ENCODE results near the gene ARFRP1. TPM values are rescaled to one million over a fixed set of nuclear protein-coding genes. Genes with fewer than 3 reads are reported as not detected.
A peak's percentile ranks its signal among the peaks of the same experiment; 100 is the strongest.

Gene ARFRP1
- total RNA-seq, 1 donor from 2014 or later = 47.1 TPM

DNA sequence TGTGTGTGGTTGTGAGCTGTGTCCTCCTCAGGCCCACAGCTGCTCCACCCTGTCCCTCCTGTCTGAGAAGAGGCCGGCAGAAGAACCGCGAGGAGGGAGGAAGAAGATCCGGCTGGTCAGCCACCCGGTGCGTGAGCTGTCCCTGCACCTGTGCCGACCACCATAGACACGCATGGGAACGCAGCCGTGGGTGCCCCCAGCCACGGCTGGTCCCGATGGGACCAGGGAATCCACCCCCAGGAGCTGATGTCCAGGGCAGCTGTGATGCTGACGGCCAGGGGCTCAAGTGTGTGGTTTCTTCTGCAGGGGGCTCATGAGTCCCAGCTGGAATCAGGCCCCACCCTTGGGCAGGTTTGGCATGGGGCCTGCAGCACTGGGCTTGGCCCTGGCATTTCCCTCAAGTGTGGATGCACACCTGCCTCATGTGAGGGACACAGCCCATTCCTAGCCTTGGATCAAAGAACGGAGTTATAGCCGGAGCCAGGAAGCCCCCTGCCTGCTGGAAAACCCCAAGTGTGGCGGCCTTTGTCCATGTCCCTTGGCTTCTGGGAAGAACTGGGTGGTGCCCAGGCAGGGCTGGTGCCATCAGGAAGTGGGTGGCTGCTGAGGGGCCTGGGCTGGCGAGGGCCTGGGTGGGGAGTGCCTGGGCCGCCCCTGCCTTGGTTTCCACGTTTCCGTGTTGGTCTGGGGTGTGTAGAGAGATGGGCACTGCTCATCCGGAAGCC is 15.9 kb downstream of the ARFRP1 start:
- DNase-seq (ENCODE audit: low read depth) = peak; percentile 85

DNA sequence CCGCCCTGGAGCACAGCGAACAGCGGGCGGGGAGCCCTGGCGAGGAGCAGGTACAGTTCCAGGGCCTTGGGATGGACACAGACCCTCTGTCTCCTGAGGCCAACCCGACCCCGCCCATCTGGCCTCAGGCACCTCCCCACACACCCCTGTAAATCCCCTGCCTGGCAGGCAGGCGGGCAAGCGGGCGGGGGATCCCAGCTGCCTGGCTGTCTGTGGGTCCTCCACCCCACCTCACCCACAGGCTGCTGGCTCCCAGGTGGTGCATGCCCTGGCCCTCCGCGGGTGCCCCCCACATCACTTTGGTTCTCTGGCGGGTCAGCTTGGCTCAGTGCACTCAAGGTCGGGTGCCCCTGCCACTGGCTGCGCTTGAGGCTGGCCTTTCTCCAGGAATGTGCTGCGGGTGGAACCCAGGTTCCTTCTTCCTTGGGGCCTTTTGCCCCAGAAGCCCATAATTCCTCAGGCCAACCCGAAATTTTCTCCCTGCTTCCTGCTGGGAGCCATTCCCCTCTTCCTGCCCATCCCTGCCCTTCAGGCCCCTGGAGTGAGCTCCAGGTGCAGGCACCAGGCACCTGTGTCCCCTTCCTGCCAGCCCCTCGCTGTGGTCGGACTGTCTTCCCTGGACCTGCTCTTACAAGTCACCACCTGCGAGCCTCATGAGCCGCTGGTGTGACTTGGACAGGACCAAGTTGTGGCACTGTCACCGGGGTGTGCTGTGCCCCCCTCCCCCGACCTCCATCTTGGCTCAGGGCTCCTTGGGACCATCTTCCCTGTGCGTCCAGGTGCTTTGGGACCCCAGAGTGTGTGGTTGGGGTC is 16.7 kb downstream of the ARFRP1 start:
- peak; percentile 42 for DNase-seq (ENCODE audit: low read depth)

DNA sequence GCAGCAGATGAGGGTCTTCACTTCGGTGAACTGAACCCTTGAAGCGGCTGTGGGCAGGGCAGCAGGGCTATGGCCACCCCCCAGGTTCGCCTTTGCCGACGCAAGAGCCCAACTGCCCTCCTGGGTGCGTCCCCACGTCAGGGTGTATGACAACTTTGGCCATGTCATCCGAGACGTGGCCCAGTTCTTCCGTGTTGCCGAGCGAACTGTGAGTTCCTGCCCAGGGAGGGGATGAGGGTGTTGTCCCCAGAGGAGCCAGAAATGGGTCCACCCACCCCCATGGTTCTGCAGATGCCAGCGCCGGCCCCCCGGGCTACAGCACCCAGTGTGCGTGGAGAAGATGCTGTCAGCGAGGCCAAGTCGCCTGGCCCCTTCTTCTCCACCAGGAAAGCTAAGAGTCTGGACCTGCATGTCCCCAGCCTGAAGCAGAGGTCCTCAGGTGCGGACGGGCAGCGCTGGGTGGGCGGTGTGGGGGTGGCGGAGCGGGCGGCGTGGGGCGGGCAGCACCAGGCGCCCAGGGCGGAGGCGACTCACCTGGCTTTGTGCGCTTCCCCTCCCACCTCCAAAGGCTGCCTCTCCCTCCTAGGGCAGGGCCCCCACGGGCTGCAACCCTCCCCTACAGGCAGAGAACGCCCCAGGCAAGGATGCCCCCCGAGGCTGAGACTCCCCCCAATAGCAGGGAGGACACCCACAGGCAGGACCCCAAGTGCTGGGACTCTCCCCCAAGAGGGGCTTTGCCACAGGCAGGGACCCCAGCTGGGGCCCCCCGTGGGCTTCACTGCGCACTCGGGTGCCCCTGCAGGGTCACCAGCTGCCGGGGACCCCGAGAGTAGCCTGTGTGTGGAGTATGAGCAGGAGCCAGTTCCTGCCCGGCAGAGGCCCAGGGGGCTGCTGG is 17.5 kb downstream of the ARFRP1 start:
- DNase-seq (ENCODE audit: low read depth) = no peak

DNA sequence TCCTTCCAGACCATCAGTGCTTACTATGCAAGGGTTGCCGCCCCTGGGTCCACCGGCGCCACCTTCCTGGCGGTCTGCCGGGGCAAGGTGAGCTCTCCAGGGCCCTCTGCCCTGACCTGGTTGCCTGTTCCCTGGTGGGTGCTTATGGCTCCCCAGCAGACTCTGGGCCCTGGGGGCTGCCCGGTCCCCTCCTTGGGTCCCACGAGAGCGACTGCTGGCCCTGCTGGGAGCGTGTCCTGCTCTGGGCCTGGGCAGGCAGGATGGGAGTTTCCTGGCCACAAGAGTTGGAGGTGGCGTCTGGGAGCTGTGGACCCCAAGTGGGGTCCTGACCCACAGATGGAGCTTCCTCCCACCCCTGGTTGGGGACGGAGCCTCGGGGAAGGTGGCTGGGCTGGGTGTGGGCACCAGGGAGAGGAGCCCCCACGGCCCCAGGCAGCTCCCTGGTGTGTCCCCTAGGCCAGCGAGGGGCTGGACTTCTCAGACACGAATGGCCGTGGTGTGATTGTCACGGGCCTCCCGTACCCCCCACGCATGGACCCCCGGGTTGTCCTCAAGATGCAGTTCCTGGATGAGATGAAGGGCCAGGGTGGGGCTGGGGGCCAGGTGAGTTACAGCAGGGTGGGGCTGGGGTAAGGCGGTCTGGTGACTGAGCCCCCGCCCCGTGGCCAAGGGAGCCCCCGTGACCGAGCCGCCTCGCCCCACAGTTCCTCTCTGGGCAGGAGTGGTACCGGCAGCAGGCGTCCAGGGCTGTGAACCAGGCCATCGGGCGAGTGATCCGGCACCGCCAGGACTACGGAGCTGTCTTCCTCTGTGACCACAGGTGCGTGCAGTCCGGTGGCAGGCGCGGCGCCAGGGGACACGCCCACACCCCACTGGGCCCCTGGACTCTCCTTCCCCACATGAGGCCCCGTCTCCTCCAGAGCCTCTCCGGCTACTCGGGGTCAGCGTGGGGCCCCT is 18.5 kb downstream of the ARFRP1 start:
- no peak for DNase-seq (ENCODE audit: low read depth)

DNA sequence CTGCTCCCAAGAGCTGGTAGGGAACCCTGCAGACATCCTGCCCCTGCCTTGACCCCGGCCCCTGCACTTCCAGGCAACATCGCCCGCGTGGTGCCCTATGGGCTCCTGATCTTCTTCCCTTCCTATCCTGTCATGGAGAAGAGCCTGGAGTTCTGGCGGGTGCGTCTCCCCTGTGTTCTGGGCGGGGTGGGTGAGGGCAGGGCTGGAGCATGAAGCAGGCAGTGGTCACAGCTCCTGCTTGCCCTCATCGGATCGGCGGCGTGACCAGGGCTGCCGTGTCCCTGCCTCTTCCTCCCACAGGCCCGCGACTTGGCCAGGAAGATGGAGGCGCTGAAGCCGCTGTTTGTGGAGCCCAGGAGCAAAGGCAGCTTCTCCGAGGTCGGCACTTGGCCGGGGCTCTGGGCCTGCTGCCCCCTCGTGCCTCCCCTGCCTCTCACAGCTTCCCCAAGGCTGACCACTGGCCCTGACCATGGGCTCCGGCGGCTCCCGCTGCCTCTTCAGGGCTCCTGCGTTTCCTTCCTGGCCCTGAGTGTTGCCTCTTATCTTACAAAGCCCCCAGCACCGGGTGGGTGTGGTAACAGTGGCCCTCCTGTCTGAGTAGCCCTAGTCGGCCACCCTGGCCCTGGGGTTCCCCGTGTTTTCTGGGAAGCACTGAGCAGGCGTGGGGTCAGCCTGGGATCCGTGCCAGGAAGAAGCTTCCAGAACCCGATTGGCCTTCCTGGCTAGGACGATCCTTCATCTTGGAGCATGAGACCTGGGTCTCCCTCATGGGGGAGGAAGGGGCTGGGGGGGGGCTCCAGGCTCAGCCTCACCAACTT is 19.3 kb downstream of the ARFRP1 start:
- DNase-seq (ENCODE audit: low read depth) = no peak

DNA sequence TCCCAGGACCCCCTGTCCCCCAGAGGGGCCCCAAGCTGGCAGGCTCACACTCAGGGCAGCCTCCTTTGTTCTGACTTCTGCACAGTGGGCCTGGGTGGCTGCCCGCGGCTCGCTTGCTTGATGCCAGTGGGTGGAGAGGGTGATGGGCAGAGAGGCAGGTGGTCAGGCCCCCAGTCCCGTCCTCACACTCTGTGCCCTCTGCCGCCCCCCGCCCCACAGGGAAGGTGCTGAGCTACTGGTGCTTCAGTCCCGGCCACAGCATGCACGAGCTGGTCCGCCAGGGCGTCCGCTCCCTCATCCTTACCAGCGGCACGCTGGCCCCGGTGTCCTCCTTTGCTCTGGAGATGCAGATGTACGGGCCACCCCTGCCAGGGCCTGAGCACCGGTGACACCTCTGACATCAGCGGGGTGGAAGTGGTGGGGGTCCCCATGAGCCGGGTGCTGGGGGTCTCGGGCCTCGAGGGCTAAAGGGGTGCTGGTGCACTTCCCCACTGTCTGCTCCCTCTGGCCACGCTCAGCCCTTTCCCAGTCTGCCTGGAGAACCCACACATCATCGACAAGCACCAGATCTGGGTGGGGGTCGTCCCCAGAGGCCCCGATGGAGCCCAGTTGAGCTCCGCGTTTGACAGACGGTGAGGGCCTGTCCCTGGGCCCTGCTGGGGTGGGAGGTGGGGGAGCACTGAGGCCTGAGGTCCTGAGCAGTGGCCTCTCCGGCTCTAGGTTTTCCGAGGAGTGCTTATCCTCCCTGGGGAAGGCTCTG is 20.2 kb downstream of the ARFRP1 start:
- no peak for DNase-seq (ENCODE audit: low read depth)

DNA sequence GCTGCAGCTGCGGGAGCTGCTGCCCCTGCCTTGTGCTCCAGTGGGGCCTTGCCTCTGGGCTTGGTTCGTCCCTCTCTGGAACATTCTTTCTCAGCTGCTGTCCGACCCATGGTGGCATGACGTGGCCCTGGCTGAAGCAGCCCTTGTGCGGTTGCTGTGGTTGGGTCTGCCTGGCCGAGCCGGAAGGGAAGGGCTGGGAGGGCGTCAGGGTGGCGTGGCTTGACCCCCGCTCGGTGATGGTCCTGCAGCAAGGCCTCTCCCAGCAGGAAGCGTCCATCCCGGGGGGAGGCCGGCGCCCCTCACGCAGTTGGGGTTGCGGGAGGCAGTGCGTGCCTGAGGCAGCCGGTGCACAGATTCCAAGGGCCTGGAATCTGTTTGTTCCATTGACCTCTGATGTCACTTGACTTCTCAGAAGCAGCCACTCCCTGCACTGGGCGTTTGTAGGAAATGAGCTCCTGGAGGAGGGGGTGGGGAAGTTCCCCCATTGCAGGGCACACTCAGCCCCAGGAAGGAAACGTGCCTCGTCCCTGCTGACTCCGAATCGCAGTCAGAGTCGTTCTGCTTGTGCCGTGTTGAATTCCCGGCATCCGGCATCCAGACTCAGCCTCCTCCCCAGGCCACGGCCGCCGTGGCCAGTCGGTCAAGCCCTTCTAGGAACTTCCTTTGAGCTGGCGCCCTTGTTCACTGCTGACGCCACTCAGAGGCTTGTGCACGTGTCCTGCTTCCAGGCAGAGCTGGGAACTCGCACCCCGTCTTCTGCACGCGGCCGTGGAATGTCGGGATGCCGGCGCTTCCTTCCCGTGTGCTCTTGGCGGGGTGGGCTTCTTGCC is 21.1 kb downstream of the ARFRP1 start:
- peak; percentile 97 for DNase-seq (ENCODE audit: low read depth)

DNA sequence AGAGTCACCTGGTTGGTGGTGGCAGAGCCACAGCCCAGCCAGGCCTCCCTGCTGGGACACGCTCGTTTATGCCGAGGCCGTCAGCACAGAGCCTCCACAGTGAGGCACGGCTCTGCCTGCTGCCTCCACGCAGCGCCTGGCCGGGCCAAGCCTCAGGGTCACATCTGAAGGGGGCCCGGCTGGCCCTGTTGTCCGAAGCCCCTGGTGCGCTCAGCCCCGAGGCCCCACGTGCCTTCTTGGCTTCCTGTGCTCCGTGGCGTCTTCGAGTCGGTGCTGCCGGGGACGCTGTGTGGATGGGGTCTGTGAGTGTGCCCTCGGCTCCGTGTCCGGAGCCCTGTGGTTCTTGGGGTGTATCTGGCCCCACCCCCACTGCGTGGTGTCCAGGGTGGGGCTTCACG is 21.7 kb downstream of the ARFRP1 start:
- no peak for DNase-seq (ENCODE audit: low read depth)

DNA sequence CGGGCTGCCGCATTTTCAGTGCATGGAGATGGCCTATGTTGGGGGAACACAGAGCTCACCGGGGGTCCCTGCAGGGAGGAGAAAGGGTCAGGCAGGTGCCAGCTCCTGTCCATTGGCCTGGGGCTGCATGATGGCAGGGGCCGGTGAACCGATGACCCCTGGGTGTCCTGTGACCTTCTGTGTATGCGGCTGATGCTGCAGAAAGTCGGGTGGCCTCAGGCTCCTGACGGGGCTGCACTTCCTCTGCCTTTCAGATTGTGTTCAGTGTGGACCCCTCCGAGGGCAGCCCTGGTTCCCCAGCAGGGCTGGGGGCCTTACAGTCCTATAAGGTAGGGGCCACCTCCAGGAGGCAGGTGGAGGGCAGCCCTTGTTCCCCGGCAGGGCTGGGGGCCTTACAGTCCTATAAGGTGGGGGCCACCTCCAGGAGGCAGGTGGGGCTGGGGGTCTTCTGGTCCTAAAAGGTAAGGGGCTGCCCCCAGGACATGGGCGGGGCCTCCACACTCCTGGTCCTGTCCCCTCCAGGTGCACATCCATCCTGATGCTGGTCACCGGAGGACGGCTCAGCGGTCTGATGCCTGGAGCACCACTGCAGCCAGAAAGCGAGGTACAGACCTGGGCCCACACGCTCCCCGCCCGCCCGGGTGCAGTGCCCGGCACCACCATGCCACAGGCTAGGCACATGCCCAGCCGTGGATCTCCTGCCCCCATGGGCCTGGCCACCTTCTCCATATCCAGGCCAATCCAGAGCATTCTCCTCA is 22.3 kb downstream of the ARFRP1 start:
- no peak for DNase-seq (ENCODE audit: low read depth)

DNA sequence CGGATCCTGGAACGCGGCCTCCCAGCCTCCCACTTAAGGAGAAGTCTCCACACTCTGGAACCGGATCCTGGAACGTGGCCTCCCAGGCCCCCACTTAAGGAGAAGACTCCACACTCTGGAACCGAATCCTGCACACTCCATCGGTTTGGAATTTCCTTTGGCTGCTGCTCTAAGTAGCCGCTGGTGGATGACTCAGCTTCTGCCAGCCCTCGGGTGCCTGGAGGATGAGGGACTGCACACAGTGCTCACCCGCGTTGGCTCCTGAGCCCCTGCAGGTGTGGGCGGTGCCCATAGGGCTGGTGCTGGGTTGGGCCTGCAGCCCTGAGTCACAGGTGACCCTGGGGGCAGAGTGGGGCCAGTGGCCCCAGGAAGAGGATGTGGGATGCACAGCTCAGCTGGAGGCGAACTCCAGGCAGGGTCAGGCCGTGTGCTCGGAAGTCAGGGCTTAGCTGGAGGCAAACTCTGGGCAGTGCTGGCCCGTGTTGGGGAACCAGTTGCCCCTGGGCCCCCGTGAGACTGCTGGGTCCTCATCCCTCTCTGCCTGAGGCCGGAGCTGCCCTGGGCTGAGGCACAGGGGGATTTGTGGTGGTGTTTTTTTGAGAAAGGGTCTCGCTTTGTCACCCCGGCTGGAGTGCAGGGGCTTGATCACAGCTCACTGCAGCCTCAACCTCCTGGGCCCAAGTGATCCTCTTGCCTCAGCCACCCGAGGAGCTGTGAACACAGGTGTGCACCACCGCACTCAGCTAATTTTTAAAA is 25.2 kb downstream of the ARFRP1 start:
- peak; percentile 93 for DNase-seq (ENCODE audit: low read depth)

DNA sequence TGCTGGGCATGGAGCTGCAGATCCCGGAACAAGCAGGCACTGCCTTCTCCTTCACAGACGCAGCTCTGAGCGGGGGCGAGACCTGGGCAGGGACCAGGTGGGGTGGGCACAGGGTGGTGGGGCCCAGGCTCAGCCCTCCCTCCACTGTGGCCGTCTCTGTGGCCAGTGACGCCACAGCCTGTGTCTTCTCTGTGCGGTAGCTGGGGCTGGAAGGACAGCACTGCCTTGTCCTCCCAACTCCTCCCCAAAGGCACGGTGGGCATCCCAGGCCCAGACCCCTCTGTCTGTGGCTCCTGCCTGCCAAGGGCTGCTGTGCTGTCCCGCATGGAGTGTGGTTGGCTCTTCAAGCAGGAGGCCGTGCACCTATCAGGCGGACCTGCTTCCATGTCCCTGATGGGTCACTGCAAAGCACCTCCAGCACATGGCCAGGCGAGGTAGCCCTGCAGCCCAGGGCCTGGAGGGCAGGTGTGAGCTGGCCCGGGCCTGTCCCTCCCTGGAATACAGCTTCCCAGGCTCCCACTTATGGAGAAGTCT is 26.1 kb downstream of the ARFRP1 start:
- no peak for DNase-seq (ENCODE audit: low read depth)

DNA sequence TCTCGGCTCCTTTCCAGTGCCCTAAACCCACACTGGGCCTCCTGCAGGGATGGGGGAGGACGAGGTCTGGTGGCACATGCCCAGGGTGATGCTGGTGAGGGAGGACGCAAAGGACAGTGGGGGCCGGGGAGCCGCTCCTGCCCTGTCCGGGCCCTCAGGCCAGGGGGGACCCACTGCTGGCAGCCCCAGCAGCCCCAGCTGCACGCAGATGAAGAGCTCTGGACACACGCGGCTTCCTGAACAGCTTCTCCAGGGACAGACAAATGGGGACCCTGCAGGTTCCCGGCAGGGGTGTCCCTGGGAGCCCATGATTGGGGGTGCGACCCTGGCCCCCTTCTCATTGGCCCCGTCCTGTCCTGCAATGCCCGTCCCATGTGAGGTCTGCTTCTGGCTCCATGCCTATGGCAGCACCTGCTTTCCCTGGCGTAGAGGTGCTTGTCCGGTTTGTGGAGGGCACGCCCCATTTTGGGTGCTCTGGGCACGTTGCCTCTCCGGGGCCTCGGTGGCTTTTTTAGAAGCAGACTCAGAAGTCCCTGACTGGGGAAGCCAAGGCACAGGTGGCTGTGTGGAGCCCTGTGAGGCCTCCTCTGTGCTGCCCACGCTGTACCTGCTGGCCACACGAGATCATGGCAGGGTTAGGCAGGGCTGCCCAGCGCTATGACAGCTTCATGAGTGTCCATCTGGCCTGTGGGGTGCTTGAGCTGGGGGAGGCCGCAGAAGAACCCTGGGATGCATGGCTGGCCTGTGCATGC is 26.7 kb downstream of the ARFRP1 start:
- no peak for DNase-seq (ENCODE audit: low read depth)

DNA sequence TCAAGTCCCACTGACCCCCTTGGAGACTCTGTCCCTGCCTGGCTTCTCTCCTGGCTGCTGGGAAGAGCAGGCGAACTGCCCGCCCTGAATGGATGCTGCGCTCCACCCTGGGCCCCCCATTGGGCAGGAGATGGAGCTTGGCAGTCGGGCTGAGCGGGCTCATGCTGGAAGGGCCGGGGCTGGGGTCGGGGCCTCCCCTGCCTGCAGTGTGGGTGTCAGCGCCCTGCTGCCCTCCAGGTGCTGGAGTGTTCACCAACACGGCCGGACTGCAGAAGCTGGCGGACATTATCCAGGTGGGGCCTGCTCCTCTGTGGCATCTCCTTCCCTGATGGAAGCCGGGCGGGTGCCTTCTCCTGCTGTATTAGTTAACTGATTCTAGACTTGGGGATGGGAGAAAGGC is 27.3 kb downstream of the ARFRP1 start:
- DNase-seq (ENCODE audit: low read depth) = no peak

DNA sequence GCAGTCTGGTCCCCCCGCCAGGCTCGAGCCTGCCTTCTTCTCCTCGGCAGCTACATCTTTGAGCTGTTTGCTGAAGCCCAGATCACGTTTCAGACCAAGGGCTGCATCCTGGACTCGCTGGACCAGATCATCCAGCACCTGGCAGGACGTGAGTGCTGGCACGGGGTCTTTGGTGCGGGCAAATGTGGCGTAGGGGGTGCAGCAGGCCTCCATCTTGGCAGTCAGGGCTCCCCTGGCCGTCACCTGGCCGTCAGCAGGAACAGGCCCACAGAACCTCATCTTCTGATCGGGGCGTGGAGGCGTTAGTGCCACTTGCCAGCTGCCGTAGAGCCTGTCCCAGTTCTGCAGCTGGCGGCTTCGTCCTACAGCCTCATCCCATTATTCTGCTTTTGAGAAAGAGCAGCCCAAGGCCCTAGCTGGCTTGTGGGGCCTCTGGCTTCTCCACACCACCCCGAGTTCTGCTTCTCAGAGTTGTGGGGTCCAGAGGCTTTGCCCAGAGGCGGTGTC is 27.9 kb downstream of the ARFRP1 start:
- DNase-seq (ENCODE audit: low read depth) = no peak

Measured in myocyte (in vitro differentiated cells).